WI38 (cell line): ENCODE results near the gene NRCAM.

Source experiments
- H3K4me3 ChIP-seq: 2 replicates; pipeline ENCODE4 v1.5.1; 2011; ENCODE audit warnings: low read depth, mild to moderate bottlenecking, control low read depth, low read length
- CTCF ChIP-seq: IDR thresholded peaks from 2 replicates; pipeline ENCODE4 v1.5.1; 2012; ENCODE audit warnings: low read depth, mild to moderate bottlenecking, control low read depth, low read length

The NRCAM gene

GRCh38 chr7:108234971-108235450 is 221.2 kb downstream of the NRCAM start:
- no peak overlapping the region for H3K4me3 ChIP-seq
- TF ChIP-seq CTCF: no peak

DNA sequence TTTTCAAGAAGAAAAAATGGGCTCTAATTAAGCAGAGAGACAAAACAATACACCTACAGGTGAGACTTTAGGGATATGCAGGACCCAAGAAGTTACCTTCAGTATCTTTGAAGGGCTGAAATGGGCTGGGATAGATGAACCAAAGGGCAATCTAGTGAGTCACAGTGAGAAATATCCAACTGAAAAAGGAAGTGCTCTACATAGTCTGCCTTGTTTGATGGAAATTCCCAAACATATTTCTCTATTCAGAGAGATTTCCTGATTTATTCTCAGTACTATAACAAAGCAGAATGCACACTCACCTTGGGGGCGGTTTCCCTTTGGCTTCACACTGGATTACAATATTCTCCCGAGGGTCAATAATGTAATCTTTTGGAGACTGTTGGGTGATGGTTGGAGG is 222.0 kb downstream of the NRCAM start:
- no peak overlapping the region for H3K4me3 ChIP-seq
- no peak for TF ChIP-seq CTCF

DNA sequence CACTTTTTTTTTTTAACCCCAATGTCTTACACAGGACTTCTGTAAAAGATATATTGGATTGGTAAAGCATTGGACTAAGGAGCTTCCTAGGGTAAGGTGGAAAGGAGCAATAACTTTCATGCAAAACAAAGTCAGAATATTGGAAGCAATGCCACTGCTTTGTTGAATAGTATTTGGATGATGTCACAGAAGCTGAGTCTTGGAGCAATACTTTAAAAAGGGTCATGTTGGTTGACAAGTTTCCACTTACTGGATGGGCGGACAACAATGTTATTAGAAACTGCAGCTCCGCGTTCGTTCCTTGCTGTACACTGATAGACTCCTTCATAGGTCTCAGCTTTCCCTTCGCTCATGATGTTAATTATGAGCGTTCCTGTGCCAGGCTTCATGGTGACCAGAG is 224.2 kb downstream of the NRCAM start:
- H3K4me3 ChIP-seq: no peak overlapping the region
- TF ChIP-seq CTCF: no peak

- TF ChIP-seq CTCF: no peak
- H3K4me3 ChIP-seq: no peak overlapping the region
Measured at GRCh38 chr7:108231221-108231620, 225.0 kb downstream of the NRCAM start.

DNA sequence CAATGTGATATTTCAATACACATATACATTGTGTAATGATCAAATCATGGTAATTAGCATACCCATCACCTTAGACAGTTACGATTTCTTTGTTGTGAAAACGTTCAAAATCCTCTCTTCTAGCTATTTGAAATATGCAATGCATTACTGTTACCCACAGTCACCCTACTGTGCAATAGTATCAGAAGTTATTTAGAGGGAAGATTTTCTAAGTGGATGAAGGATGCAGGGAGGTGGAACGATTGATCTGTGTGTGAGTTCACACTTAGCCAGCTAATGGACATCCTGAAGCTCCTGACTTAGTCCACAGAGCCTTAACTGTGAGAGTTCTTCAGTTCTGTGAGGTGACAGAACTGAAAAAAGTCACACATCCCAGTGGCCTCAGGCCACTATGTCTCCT is 228.9 kb downstream of the NRCAM start:
- TF ChIP-seq CTCF: no peak
- H3K4me3 ChIP-seq: no peak overlapping the region

DNA sequence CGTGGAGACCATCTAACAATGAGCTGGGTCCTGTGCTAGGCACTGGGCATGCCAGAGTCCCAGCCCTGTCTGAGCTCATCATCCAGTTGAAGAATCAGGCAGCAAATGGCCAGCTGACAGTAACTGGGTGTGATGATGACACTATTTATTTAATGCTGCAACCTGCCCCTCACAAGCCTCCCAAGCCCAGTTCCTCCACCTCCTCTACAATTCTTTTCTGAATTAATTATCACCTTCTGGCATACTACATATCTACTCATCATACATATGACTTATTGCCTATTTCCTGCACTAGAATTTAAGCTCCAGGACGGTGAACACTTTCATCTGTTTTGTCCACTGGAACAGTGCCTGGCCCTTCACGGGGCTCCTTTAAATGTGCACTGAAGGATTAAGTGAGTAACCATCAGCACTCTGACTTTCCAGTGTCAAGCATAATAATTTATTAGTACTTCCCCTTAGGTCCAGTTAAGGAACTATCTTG is 229.4 kb downstream of the NRCAM start:
- no peak for TF ChIP-seq CTCF
- no peak overlapping the region for H3K4me3 ChIP-seq

DNA sequence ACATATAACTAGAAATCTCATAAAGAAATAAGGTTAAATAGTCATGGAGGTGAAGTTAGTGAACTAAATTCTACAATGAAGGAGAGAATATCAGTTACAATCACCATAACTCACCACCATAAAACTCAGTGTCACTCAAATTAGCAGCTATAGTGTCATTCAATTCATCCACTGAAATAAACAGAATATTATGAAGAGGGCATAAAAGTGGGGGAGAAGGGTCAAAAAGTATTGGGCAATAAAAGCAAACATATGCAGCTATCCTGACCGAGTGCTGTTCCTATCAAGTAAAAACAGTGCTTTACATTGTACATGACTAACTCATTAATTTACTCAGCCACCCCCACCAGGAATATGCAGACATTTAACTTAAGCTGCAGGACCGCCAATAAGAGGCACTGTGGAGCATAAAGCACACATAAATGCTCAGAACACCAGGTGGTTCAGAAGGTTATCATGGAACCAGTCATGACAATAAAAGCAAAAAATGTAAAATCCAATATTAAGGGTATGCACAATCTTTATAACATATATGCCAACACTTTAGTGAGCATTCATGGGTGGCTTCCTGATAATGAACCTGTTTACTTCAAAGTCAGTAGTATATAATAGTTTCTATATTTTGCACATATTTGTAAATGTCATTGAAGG is 230.6 kb downstream of the NRCAM start:
- no peak overlapping the region for H3K4me3 ChIP-seq
- TF ChIP-seq CTCF: no peak
